ENCODE results near the gene ETNK2. TPM values are rescaled to one million over a fixed set of nuclear protein-coding genes. Genes with fewer than 3 reads are reported as not detected.

The ETNK2 gene
- total and polyA plus RNA-seq, 4 donors, result 24.5 to 119 (median 78.8) TPM

DNA sequence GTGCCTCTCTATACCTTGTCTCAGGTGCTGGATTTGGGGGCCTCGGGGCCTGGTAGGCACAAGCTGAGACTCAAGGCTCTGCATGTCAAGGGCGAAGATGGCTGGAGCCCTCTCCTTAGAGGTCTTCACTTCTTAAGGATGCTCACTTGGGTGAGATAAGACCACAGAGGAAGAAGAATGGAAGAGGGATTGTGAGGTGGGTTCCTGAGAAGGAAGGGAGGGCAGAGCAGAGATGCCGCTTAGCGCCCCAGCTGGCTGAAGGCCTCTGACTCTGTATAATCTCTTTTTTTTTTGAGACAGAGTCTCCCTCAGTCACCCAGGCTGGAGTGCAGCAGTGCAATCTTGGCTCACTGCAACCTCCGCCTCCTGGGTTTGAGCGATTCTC is 46.7 kb downstream of the ETNK2 start:
- TF ChIP-seq TAF1 (conservative IDR thresholded peaks at IDR 0.05) (no peak), ZBTB33 (IDR thresholded peaks at IDR 0.05) (no peak)
- TF ChIP-seq, protein P1, sequence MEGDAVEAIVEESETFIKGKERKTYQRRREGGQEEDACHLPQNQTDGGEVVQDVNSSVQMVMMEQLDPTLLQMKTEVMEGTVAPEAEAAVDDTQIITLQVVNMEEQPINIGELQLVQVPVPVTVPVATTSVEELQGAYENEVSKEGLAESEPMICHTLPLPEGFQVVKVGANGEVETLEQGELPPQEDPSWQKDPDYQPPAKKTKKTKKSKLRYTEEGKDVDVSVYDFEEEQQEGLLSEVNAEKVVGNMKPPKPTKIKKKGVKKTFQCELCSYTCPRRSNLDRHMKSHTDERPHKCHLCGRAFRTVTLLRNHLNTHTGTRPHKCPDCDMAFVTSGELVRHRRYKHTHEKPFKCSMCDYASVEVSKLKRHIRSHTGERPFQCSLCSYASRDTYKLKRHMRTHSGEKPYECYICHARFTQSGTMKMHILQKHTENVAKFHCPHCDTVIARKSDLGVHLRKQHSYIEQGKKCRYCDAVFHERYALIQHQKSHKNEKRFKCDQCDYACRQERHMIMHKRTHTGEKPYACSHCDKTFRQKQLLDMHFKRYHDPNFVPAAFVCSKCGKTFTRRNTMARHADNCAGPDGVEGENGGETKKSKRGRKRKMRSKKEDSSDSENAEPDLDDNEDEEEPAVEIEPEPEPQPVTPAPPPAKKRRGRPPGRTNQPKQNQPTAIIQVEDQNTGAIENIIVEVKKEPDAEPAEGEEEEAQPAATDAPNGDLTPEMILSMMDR (IDR thresholded peaks at IDR 0.05; ENCODE audit: low read depth, low read length, missing input control), result no peak
- no peak overlapping the region for H3K27ac ChIP-seq (ENCODE audit: low read depth in 1 of 2, low read length in 2 of 2)
- no peaks in the 10 kb centered on the region for H3K9me3 ChIP-seq (ENCODE audit: control insufficient read depth in 4 of 4, low read length in 3 of 4)
- no peak overlapping the region for H3K9ac ChIP-seq (ENCODE audit: low read depth in 1 of 2, low read length in 2 of 2)
- H3K4me1 ChIP-seq (ENCODE audit: control insufficient read depth in 4 of 4, insufficient read depth in 4 of 4, low read length in 3 of 4), result peaks cover 9 to 39% (median 30%) of the 10 kb centered on the region in 4 donors
- H3K27me3 ChIP-seq (ENCODE audit: control insufficient read depth in 4 of 4, insufficient read depth in 4 of 4, low read length in 3 of 4), result no peaks in the 10 kb centered on the region
- DNase-seq (ENCODE audit: low spot score), result no peak
- H3K4me3 ChIP-seq (ENCODE audit: low read depth in 1 of 3, low read length in 3 of 3), result no peak overlapping the region
- WGBS, result 83% methylated on average over 6 of the region's 6 CpGs
- no peaks in the 10 kb centered on the region for H3K36me3 ChIP-seq (ENCODE audit: control insufficient read depth in 4 of 4, insufficient read depth in 3 of 4, low read depth in 1 of 4, low read length in 3 of 4)

- TF ChIP-seq NR2F2 (IDR thresholded peaks at IDR 0.05), result no peak
- no peak for TF ChIP-seq HNF4G (IDR thresholded peaks at IDR 0.05)
- no peak for TF ChIP-seq HNF4A (conservative IDR thresholded peaks at IDR 0.05)
- Histone ChIP-seq H3K9me3 (ENCODE audit: control insufficient read depth in 4 of 4, low read length in 3 of 4) (no peaks in the 10 kb centered on the region), H3K27me3 (ENCODE audit: control insufficient read depth in 4 of 4, insufficient read depth in 4 of 4, low read length in 3 of 4) (no peaks in the 10 kb centered on the region), H3K4me3 (ENCODE audit: low read depth in 1 of 3, low read length in 3 of 3) (no peak overlapping the region), H3K9ac (ENCODE audit: low read depth in 1 of 2, low read length in 2 of 2) (no peak overlapping the region), H3K4me1 (ENCODE audit: control insufficient read depth in 4 of 4, insufficient read depth in 4 of 4, low read length in 3 of 4) (peaks cover 9 to 41% (median 31%) of the 10 kb centered on the region in 4 donors), H3K27ac (ENCODE audit: low read depth in 1 of 2, low read length in 2 of 2) (no peak overlapping the region), H3K36me3 (ENCODE audit: control insufficient read depth in 4 of 4, insufficient read depth in 3 of 4, low read depth in 1 of 4, low read length in 3 of 4) (no peaks in the 10 kb centered on the region)
- WGBS, result 72% methylated on average over 14 of the region's 14 CpGs
- no peak for DNase-seq (ENCODE audit: low spot score)
These were observed 47.3 kb downstream of the ETNK2 start for GRCh38 chr1:204104331-204105130.

GRCh38 chr1:204103431-204103741 is 48.5 kb downstream of the ETNK2 start:
- Histone ChIP-seq H3K4me3 (ENCODE audit: low read depth in 1 of 3, low read length in 3 of 3) (no peak overlapping the region), H3K27me3 (ENCODE audit: control insufficient read depth in 4 of 4, insufficient read depth in 4 of 4, low read length in 3 of 4) (no peaks in the 10 kb centered on the region), H3K9ac (ENCODE audit: low read depth in 1 of 2, low read length in 2 of 2) (no peak overlapping the region), H3K36me3 (ENCODE audit: control insufficient read depth in 4 of 4, insufficient read depth in 3 of 4, low read depth in 1 of 4, low read length in 3 of 4) (no peaks in the 10 kb centered on the region), H3K4me1 (ENCODE audit: control insufficient read depth in 4 of 4, insufficient read depth in 4 of 4, low read length in 3 of 4) (peaks cover 12 to 41% (median 31%) of the 10 kb centered on the region in 4 donors), H3K27ac (ENCODE audit: low read depth in 1 of 2, low read length in 2 of 2) (no peak overlapping the region), H3K9me3 (ENCODE audit: control insufficient read depth in 4 of 4, low read length in 3 of 4) (no peaks in the 10 kb centered on the region)
- no peak for TF ChIP-seq ATF3 (IDR thresholded peaks at IDR 0.05)
- no peak for TF ChIP-seq FOXA2 (IDR thresholded peaks at IDR 0.05)
- TF ChIP-seq, protein P2, sequence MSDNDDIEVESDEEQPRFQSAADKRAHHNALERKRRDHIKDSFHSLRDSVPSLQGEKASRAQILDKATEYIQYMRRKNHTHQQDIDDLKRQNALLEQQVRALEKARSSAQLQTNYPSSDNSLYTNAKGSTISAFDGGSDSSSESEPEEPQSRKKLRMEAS (IDR thresholded peaks at IDR 0.05), result no peak
- TF ChIP-seq NR2F2 (IDR thresholded peaks at IDR 0.05), result no peak
- TF ChIP-seq TAF1 (conservative IDR thresholded peaks at IDR 0.05), result no peak
- TF ChIP-seq HNF4G (IDR thresholded peaks at IDR 0.05), result no peak
- TF ChIP-seq ZBTB33 (IDR thresholded peaks at IDR 0.05), result no peak
- TF ChIP-seq YY1 (IDR thresholded peaks at IDR 0.05), result no peak
- no peak for TF ChIP-seq HNF4A (conservative IDR thresholded peaks at IDR 0.05)
- 85% methylated on average over 2 of the region's 2 CpGs for WGBS
- no peak for DNase-seq (ENCODE audit: low spot score)
